Astrocyte (in vitro differentiated cells and primary cell): ENCODE data around the gene SSH2. TPM values are rescaled to one million over a fixed set of nuclear protein-coding genes. Genes with fewer than 3 reads are reported as not detected.

ENCODE experiments used
- DNase-seq: peaks from one replicate; pipeline ENCODE4 v3.0.0-alpha.2; 2010; ENCODE audit warnings: low read depth
- FAIRE-seq: peaks from 2 replicates; lab custom pipeline; 2011; peaks lifted over from hg19 to GRCh38; lab: Jason Lieb, UNC
- H2AFZ ChIP-seq: 2 replicates; pipeline ENCODE4 v1.6.0; 2012; ENCODE audit warnings: low read depth, low read length, inconsistent platforms
- H3K27ac ChIP-seq: 2 replicates; pipeline ENCODE4 v1.5.1; 2011; ENCODE audit warnings: low read depth, low read length, inconsistent platforms
- H3K27me3 ChIP-seq: 2 replicates; pipeline ENCODE4 v1.6.0; 2011; ENCODE audit warnings: low read length, inconsistent platforms; ENCODE audit not compliant: insufficient read depth
- H3K36me3 ChIP-seq: 2 replicates; pipeline ENCODE4 v1.5.1; 2011; ENCODE audit warnings: low read length, inconsistent platforms; ENCODE audit not compliant: insufficient read depth
- H3K4me1 ChIP-seq: 2 replicates; pipeline ENCODE4 v1.5.1; 2011; ENCODE audit warnings: low read length, inconsistent platforms; ENCODE audit not compliant: insufficient read depth
- H3K4me2 ChIP-seq: 2 replicates; pipeline ENCODE4 v1.6.0; 2012; ENCODE audit warnings: low read length, inconsistent platforms
- H3K4me3 ChIP-seq: 2 replicates; pipeline ENCODE4 v1.5.1; 2011; ENCODE audit warnings: low read depth, mild to moderate bottlenecking, low read length, inconsistent platforms; ENCODE audit not compliant: insufficient read depth
- H3K79me2 ChIP-seq: 2 replicates; pipeline ENCODE4 v1.6.0; 2012; ENCODE audit warnings: mild to moderate bottlenecking, low read length, inconsistent platforms; ENCODE audit not compliant: insufficient read depth
- H3K9ac ChIP-seq: 2 replicates; pipeline ENCODE4 v1.6.0; 2012; ENCODE audit warnings: mild to moderate bottlenecking, low read length, inconsistent platforms
- H3K9me3 ChIP-seq: 2 replicates; pipeline ENCODE4 v1.5.1; 2012; ENCODE audit warnings: low read depth, mild to moderate bottlenecking, low read length, inconsistent platforms; ENCODE audit not compliant: insufficient read depth
- H4K20me1 ChIP-seq: 2 replicates; pipeline ENCODE4 v1.6.0; 2012; ENCODE audit warnings: low read length, inconsistent platforms; ENCODE audit not compliant: insufficient read depth
- H3K27ac Mint-ChIP-seq: one replicate; pipeline ENCODE4 v1.8.0; 2021; ENCODE audit warnings: mild to moderate bottlenecking, mixed read lengths; ENCODE audit not compliant: unreplicated experiment
- H3K27me3 Mint-ChIP-seq: one replicate; pipeline ENCODE4 v1.8.0; 2021; ENCODE audit warnings: low read depth, mixed read lengths; ENCODE audit not compliant: unreplicated experiment
- H3K36me3 Mint-ChIP-seq: one replicate; pipeline ENCODE4 v1.8.0; 2021; ENCODE audit warnings: low read depth, mixed read lengths; ENCODE audit not compliant: unreplicated experiment
- H3K4me1 Mint-ChIP-seq: one replicate; pipeline ENCODE4 v1.8.0; 2021; ENCODE audit warnings: low read depth, mixed read lengths; ENCODE audit not compliant: unreplicated experiment
- H3K4me3 Mint-ChIP-seq: one replicate; pipeline ENCODE4 v1.8.0; 2021; ENCODE audit warnings: mild to moderate bottlenecking, moderate library complexity, mixed read lengths; ENCODE audit not compliant: unreplicated experiment
- H3K9me3 Mint-ChIP-seq: one replicate; pipeline ENCODE4 v1.8.0; 2021; ENCODE audit warnings: mild to moderate bottlenecking, mixed read lengths; ENCODE audit not compliant: unreplicated experiment
- CTCF ChIP-seq: IDR thresholded peaks from 2 replicates; pipeline ENCODE4 v1.5.1; 2011; ENCODE audit warnings: low read depth, mild to moderate bottlenecking, inconsistent platforms, low read length, moderate library complexity; ENCODE audit not compliant: insufficient read depth
- EZH2 ChIP-seq: IDR thresholded peaks from 2 replicates; pipeline ENCODE4 v1.6.1; 2012; ENCODE audit warnings: mild to moderate bottlenecking, low read length, inconsistent platforms; ENCODE audit not compliant: insufficient read depth
- total RNA-seq: library from RNA; stranded (reverse); gene quantifications from 2 replicates; pipeline ENCODE4 v1.2.1, GENCODE V29; 2021

SSH2 gene
- total RNA-seq, 1 donor from 2014 or later, result 31.1 TPM

GRCh38 chr17:29972277-29972676, 42.2 kb upstream of the SSH2 start:
- no peak overlapping the region for H2AFZ ChIP-seq
- no peaks in the 10 kb centered on the region for H4K20me1 ChIP-seq
- Mint-ChIP-seq H3K9me3 (no peaks in the 10 kb centered on the region), H3K27me3 (no peaks in the 10 kb centered on the region), H3K27ac (no peak overlapping the region), H3K4me1 (no peaks in the 10 kb centered on the region), H3K4me3 (no peak overlapping the region), H3K36me3 (no peaks in the 10 kb centered on the region)
- H3K79me2 ChIP-seq, result no peaks in the 10 kb centered on the region
- no peaks in the 10 kb centered on the region for H3K36me3 ChIP-seq
- no peak for FAIRE-seq
- H3K9ac ChIP-seq, result no peak overlapping the region
- H3K4me3 ChIP-seq, result no peak overlapping the region
- no peak overlapping the region for H3K4me2 ChIP-seq
- DNase-seq, result no peak
- no peaks in the 10 kb centered on the region for H3K27me3 ChIP-seq
- no peak overlapping the region for H3K27ac ChIP-seq
- TF ChIP-seq CTCF, result no peak
- TF ChIP-seq EZH2, result no peak
- no peaks in the 10 kb centered on the region for H3K4me1 ChIP-seq
- H3K9me3 ChIP-seq, result no peaks in the 10 kb centered on the region

DNA sequence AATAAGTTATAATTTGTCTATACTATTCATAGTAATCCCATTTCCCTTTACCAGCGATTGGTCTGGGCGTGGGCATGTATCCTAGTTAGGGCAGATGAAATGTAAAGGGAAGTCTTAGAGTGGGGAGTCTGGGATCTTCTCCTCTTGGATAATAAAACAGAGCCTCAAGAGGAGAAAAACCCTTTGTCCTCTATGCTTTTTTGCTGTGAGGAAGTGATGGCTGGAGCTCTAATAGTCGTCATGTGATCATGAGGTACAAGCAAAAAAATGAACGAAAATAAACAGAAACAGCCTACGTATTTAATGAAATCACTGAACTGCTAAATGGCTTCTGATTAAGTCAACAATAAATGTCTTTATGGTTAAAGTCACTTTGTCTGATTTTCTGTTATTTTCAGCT, 38.2 kb upstream of the SSH2 start:
- TF ChIP-seq EZH2, result no peak
- no peak for TF ChIP-seq CTCF
- Mint-ChIP-seq H3K4me3 (no peak overlapping the region), H3K36me3 (peaks cover 2% of the 10 kb centered on the region)

DNA sequence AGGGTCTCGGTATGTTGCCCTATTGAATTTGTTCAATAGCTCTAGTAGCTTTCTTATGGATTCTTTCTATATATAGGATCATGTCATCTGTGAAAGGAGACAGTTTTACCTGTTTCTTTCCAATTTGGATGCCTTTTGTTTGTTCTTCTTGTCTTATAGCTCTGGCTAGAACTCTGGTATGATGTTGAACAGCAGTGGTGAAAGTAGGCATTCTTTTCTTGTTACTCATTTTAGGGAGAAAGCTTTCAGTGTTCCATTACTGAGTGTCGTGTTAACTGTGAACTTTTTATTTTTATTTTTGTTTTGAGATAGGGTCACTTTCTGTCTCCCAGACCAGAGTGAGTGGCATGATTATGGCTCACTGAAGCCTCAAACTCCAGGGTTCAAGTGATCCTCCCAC, 32.6 kb upstream of the SSH2 start:
- Mint-ChIP-seq H3K4me1 (peaks cover 2% of the 10 kb centered on the region), H3K27ac (no peak overlapping the region), H3K4me3 (no peak overlapping the region), H3K27me3 (no peaks in the 10 kb centered on the region), H3K9me3 (peaks cover 5% of the 10 kb centered on the region), H3K36me3 (peaks cover 2% of the 10 kb centered on the region)
- Histone ChIP-seq H3K36me3 (no peaks in the 10 kb centered on the region), H3K4me1 (peaks cover 7% of the 10 kb centered on the region), H2AFZ (no peak overlapping the region), H3K9me3 (no peaks in the 10 kb centered on the region), H3K79me2 (no peaks in the 10 kb centered on the region), H3K4me2 (no peak overlapping the region), H3K4me3 (no peak overlapping the region), H4K20me1 (no peaks in the 10 kb centered on the region), H3K9ac (no peak overlapping the region), H3K27ac (no peak overlapping the region), H3K27me3 (no peaks in the 10 kb centered on the region)
- no peak for TF ChIP-seq EZH2
- TF ChIP-seq CTCF, result no peak
- DNase-seq, result no peak
- no peak for FAIRE-seq

More for the DNA sequence above, 38.2 kb upstream of the SSH2 start:
- Histone ChIP-seq H2AFZ (no peak overlapping the region), H3K4me3 (no peak overlapping the region), H3K79me2 (no peaks in the 10 kb centered on the region), H3K36me3 (no peaks in the 10 kb centered on the region), H3K9me3 (no peaks in the 10 kb centered on the region), H3K4me1 (no peaks in the 10 kb centered on the region), H3K27me3 (no peaks in the 10 kb centered on the region), H3K27ac (no peak overlapping the region), H3K4me2 (no peak overlapping the region), H3K9ac (no peak overlapping the region), H4K20me1 (no peaks in the 10 kb centered on the region)
- Mint-ChIP-seq H3K4me1 (no peaks in the 10 kb centered on the region), H3K27ac (no peak overlapping the region), H3K27me3 (no peaks in the 10 kb centered on the region), H3K9me3 (peaks cover 5% of the 10 kb centered on the region)
- DNase-seq (peak; percentile 14), FAIRE-seq (no peak)
